Measurements from ENCODE around the gene CORO7. TPM values are rescaled to one million over a fixed set of nuclear protein-coding genes. Genes with fewer than 3 reads are reported as not detected.

The CORO7 gene
- total and polyA plus RNA-seq, 2 donors (not counting 1 experiment from before 2014, with no cell fraction given): 117 to 230 TPM

- peaks cover 10% of the 10 kb centered on the region for H3K79me2 ChIP-seq (ENCODE audit: control insufficient read depth, insufficient read depth, low read length)
- no peak for ATAC-seq (ENCODE audit: low read depth)
- no peak overlapping the region for H3K4me2 ChIP-seq (replicated peaks; ENCODE audit: low read depth, low read length, poor library complexity, severe bottlenecking)
- no peaks in the 10 kb centered on the region for H3K36me3 ChIP-seq (replicated peaks in 1 of 2; ENCODE audit: control extremely low read depth in 1 of 2, control insufficient read depth in 1 of 2, extremely low read depth in 1 of 2, insufficient read depth in 2 of 2, low read length in 1 of 2)
- no peak overlapping the region for H2AFZ ChIP-seq (ENCODE audit: insufficient read depth, low read depth, low read length, poor library complexity, severe bottlenecking)
- WGBS (ENCODE audit: insufficient coverage): 51% methylated on average over 7 of the region's 9 CpGs
- H3K27ac Mint-ChIP-seq: no peak overlapping the region
- no peaks in the 10 kb centered on the region for H3K9me3 ChIP-seq (ENCODE audit: control extremely low read depth in 1 of 3, control insufficient read depth in 2 of 3, insufficient read depth in 1 of 3, low read length in 2 of 3)
- H3K4me3 Mint-ChIP-seq: no peak overlapping the region
- no peaks in the 10 kb centered on the region for H3K9me3 Mint-ChIP-seq (ENCODE audit: insufficient read depth)
- no peaks in the 10 kb centered on the region for H4K20me1 ChIP-seq (ENCODE audit: control insufficient read depth, insufficient read depth, low read length, poor library complexity, severe bottlenecking)
- no peaks in the 10 kb centered on the region for H3K4me1 Mint-ChIP-seq
- H3K4me3 ChIP-seq (ENCODE audit: control extremely low read depth in 1 of 5, extremely low read depth in 1 of 5, insufficient read depth in 1 of 5, low read depth in 2 of 5, low read length in 4 of 5): no peak overlapping the region
- ChIA-PET CTCF (interaction anchor here (8.3 to 10.0 kb wide), 2 partner anchors 22 to 41 kb away, joined by 152 to 165 read pairs; partner anchors contain the start of gene GLIS2), POLR2A (interaction anchor here (0.6 kb wide), 1 partner anchor 52 kb away, joined by 6 read pairs; no protein-coding TSS in a partner anchor)
- no peak for TF ChIP-seq EZH2 (IDR thresholded peaks at IDR 0.05; ENCODE audit: borderline replicate concordance, insufficient read depth, low read depth, low read length, poor library complexity, severe bottlenecking)
- TF ChIP-seq CTCF (IDR thresholded peaks at IDR 0.05): no peak
- H3K9ac ChIP-seq (ENCODE audit: low read length): no peak overlapping the region
- intact Hi-C loops (cut with micrococcal nuclease): no loop called here
- H3K4me1 ChIP-seq (ENCODE audit: control insufficient read depth in 2 of 2, insufficient read depth in 2 of 2, low read length in 2 of 2): peaks cover 4% of the 10 kb centered on the region in 2 donors
- no peak for DNase-seq
- peaks cover 0 to 15% (median 0%) of the 10 kb centered on the region in 4 experiments for H3K27me3 ChIP-seq (replicated peaks in 1 of 4; ENCODE audit: control extremely low read depth in 1 of 4, control insufficient read depth in 3 of 4, insufficient read depth in 4 of 4, low read length in 3 of 4)
- H3K27me3 Mint-ChIP-seq: peaks cover 3% of the 10 kb centered on the region
- no peak overlapping the region for H3K27ac ChIP-seq (ENCODE audit: low read length in 2 of 2)
Observed at GRCh38 chr16:4333308-4333638, 83.1 kb downstream of the CORO7 start.

GRCh38 chr16:4332623-4333307 lies 83.6 kb downstream of the CORO7 start:
- H3K9me3 Mint-ChIP-seq (ENCODE audit: insufficient read depth): no peaks in the 10 kb centered on the region
- Histone ChIP-seq H3K79me2 (ENCODE audit: control insufficient read depth, insufficient read depth, low read length) (peaks cover 7% of the 10 kb centered on the region), H3K27ac (ENCODE audit: low read length in 2 of 2) (no peak overlapping the region), H3K4me2 (replicated peaks; ENCODE audit: low read depth, low read length, poor library complexity, severe bottlenecking) (no peak overlapping the region), H3K27me3 (replicated peaks in 1 of 4; ENCODE audit: control extremely low read depth in 1 of 4, control insufficient read depth in 3 of 4, insufficient read depth in 4 of 4, low read length in 3 of 4) (peaks cover 0 to 19% (median 0%) of the 10 kb centered on the region in 4 experiments), H2AFZ (ENCODE audit: insufficient read depth, low read depth, low read length, poor library complexity, severe bottlenecking) (no peak overlapping the region), H3K4me1 (ENCODE audit: control insufficient read depth in 2 of 2, insufficient read depth in 2 of 2, low read length in 2 of 2) (peaks cover 8 to 9% of the 10 kb centered on the region in 2 donors), H4K20me1 (ENCODE audit: control insufficient read depth, insufficient read depth, low read length, poor library complexity, severe bottlenecking) (no peaks in the 10 kb centered on the region), H3K9ac (ENCODE audit: low read length) (no peak overlapping the region), H3K36me3 (replicated peaks in 1 of 2; ENCODE audit: control extremely low read depth in 1 of 2, control insufficient read depth in 1 of 2, extremely low read depth in 1 of 2, insufficient read depth in 2 of 2, low read length in 1 of 2) (no peaks in the 10 kb centered on the region), H3K4me3 (ENCODE audit: control extremely low read depth in 1 of 5, extremely low read depth in 1 of 5, insufficient read depth in 1 of 5, low read depth in 2 of 5, low read length in 4 of 5) (no peak overlapping the region), H3K9me3 (ENCODE audit: control extremely low read depth in 1 of 3, control insufficient read depth in 2 of 3, insufficient read depth in 1 of 3, low read length in 2 of 3) (no peaks in the 10 kb centered on the region)
- H3K27ac Mint-ChIP-seq: no peak overlapping the region
- H3K4me1 Mint-ChIP-seq: no peaks in the 10 kb centered on the region
- DNase-seq (no peak), ATAC-seq (ENCODE audit: low read depth) (no peak)
- intact Hi-C loops (cut with micrococcal nuclease): no loop called here
- WGBS (ENCODE audit: insufficient coverage): 86% methylated on average over 16 of the region's 19 CpGs
- POLR2A ChIA-PET: interaction anchor here (0.6 kb wide), 1 partner anchor 51 kb away, joined by 6 read pairs; no protein-coding TSS in a partner anchor
- TF ChIP-seq CTCF (IDR thresholded peaks at IDR 0.05): no peak
- no peak for TF ChIP-seq EZH2 (IDR thresholded peaks at IDR 0.05; ENCODE audit: borderline replicate concordance, insufficient read depth, low read depth, low read length, poor library complexity, severe bottlenecking)
- peaks cover 3% of the 10 kb centered on the region for H3K27me3 Mint-ChIP-seq
- no peak overlapping the region for H3K4me3 Mint-ChIP-seq
- CTCF ChIA-PET: interaction anchor here (1.4 to 10.0 kb wide), 3 partner anchors 21 to 132 kb away, joined by 4 to 165 read pairs (median 152); partner anchors contain the start of gene GLIS2
